Esophagus squamous epithelium (tissue), 5 donors: ENCODE results near the gene NUBPL. TPM values are rescaled to one million over a fixed set of nuclear protein-coding genes. Genes with fewer than 3 reads are reported as not detected.
"Not testable (repeated sequence)": the region's sequence is repeated elsewhere in the genome, so short reads cannot be mapped to it uniquely, and the experiment has no call there.

Experiments used
- DNase-seq: peaks from one replicate; lab custom pipeline; 2025; lab: John Stamatoyannopoulos, UW
- H3K27ac ChIP-seq, 4 donors: fragments of 200-600 bp; sonication (generic); one replicate each; pipeline ENCODE4 v1.5.1; 2016 to 2019; ENCODE audit warnings: mild to moderate bottlenecking in 1 of 4
- H3K27me3 ChIP-seq, 4 donors: fragments of 200-600 bp; sonication (generic); 1 replicate in 3 of 4; 2 replicates in 1 of 4; pipeline versions ENCODE4 v1.5.1 to v1.6.0; 2017 to 2021; ENCODE audit warnings: antibody characterized with exemption in 1 of 4
- H3K36me3 ChIP-seq, 3 donors: fragments of 200-600 bp; sonication (generic); one replicate each; pipeline ENCODE4 v1.5.1; 2016 to 2019
- H3K4me1 ChIP-seq, 3 donors: fragments of 200-600 bp; sonication (generic); one replicate each; pipeline ENCODE4 v1.5.1; 2017 to 2019
- H3K4me3 ChIP-seq, 4 donors: fragments of 200-600 bp; sonication (generic); 1 replicate in 3 of 4; 2 replicates in 1 of 4; pipeline ENCODE4 v1.5.1; 2016 to 2019; ENCODE audit warnings: mild to moderate bottlenecking in 2 of 4, moderate library complexity in 1 of 4
- H3K9me3 ChIP-seq, 3 donors: fragments of 200-600 bp; sonication (generic); one replicate each; pipeline ENCODE4 v1.5.1; 2016 to 2019
- POLR2A ChIP-seq, 4 donors: fragments of 450-650 bp; IDR thresholded peaks; one replicate each; pipeline ENCODE4 v1.6.1; 2017; ENCODE audit warnings: antibody characterized with exemption in 4 of 4, mild to moderate bottlenecking in 4 of 4, moderate library complexity in 3 of 4
- WGBS, 2 donors: methylation state at CpG; one replicate each; pipeline ENCODE4 v1.1.5; 2018; 5-methylcytosine and 5-hydroxymethylcytosine counted together
- intact Hi-C: fragments of 100-400 bp; cut with DNase I; formaldehyde crosslinking; loops from one replicate; pipeline ENCODE4 v1.15.0; 2022
- total RNA-seq, 4 donors: library from RNA; depleted of rRNA; stranded (reverse); fragments of >200 nt; gene quantifications; one replicate each; pipeline ENCODE4 v1.1.0, GENCODE V29; 2016
- TF ChIP-seq, protein P1 (sequence below), 6 experiments: fragments of 450-650 bp in 4 of 6; fragments of 200-600 bp in 2 of 6; sonication (generic) in 2 of 6; IDR thresholded peaks; one replicate each; pipeline ENCODE4 v1.5.1; 2016 to 2019; ENCODE audit warnings: antibody characterized with exemption in 6 of 6, mild to moderate bottlenecking in 4 of 6, moderate library complexity in 4 of 6
- donor health status: DM: yes; HTN: yes; CAD: no.

NUBPL gene
- total RNA-seq, 4 donors from 2014 or later: 2.9 to 8.4 (median 6.8) TPM

DNA sequence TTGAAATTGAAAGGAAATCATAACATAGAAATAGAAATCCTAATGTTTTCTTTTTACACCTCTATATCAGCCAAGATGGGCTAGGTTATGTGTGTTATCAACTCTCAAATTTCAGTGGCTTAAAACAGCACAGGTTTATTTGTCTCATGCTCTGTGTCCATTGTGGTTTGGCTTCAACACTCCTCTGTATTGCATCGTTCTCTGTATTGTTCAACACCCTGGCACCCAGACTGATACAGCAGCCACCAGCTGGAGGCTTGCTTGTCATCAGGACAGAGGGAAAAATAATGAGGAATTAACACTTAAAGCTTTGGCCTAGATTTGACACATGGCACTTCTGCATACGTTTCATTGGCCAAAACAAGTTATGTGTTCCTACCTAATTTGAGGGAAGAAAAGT, 281.7 kb downstream of the NUBPL start:
- no peak for DNase-seq
- Histone ChIP-seq H3K4me1 (no peaks in the 10 kb centered on the region), H3K4me3 (no peak overlapping the region), H3K27ac (peak overlapping the region in 1 of 4 donors; percentile 6), H3K9me3 (no peaks in the 10 kb centered on the region), H3K27me3 (no peaks in the 10 kb centered on the region), H3K36me3 (no peaks in the 10 kb centered on the region)
- TF ChIP-seq, protein P1, sequence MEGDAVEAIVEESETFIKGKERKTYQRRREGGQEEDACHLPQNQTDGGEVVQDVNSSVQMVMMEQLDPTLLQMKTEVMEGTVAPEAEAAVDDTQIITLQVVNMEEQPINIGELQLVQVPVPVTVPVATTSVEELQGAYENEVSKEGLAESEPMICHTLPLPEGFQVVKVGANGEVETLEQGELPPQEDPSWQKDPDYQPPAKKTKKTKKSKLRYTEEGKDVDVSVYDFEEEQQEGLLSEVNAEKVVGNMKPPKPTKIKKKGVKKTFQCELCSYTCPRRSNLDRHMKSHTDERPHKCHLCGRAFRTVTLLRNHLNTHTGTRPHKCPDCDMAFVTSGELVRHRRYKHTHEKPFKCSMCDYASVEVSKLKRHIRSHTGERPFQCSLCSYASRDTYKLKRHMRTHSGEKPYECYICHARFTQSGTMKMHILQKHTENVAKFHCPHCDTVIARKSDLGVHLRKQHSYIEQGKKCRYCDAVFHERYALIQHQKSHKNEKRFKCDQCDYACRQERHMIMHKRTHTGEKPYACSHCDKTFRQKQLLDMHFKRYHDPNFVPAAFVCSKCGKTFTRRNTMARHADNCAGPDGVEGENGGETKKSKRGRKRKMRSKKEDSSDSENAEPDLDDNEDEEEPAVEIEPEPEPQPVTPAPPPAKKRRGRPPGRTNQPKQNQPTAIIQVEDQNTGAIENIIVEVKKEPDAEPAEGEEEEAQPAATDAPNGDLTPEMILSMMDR (IDR thresholded peaks at IDR 0.05): no peak
- TF ChIP-seq POLR2A (IDR thresholded peaks at IDR 0.05): no peak
- 51 to 79% methylated on average over 2 of the region's 2 CpGs for WGBS, 2 donors
- intact Hi-C loops: no loop called here

DNA sequence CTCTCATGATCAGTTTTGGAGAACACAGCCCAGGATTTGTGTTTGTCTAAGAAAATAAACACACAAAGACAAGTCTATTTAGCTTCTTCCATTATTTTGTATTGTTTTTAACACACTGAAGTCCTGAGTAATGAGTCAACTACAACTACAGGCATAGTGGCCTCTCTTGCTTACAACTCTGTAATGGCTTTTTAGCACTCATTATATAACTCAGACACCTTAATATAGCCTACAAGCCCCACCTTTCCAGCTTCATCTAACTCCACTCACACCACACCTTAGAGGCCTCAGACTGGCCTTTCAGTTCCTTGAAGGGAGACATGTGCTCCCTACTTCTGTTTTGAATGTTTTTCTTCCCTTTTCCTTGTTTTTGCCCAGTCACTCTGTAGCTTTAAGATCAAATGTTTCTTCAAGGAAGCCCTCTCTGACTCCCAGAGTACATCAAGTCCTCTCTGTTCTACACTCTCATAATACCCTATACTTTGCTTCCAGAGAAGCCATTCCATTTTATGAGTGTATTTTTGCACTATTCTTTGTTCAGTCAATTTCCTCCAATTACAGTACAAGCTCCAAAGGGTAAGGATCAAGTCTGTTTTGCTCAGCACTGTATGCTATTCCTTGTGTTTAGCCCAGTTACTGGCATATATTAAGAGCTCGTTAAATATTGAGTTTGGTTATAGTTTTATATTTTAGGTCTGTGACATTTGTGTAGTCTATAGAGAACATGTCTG, 282.3 kb downstream of the NUBPL start:
- H3K27me3 ChIP-seq: no peaks in the 10 kb centered on the region
- no peaks in the 10 kb centered on the region for H3K9me3 ChIP-seq
- H3K36me3 ChIP-seq: no peaks in the 10 kb centered on the region
- no peak for TF ChIP-seq POLR2A (IDR thresholded peaks at IDR 0.05)
- TF ChIP-seq, protein P1 (IDR thresholded peaks at IDR 0.05): no peak
- no peak for DNase-seq
- 100% methylated on average over 1 of the region's 1 CpG for WGBS, 2 donors
- intact Hi-C loops: no loop called here
- peak overlapping the region in 1 of 4 donors; percentile 6 for H3K27ac ChIP-seq
- no peak overlapping the region for H3K4me3 ChIP-seq
- H3K4me1 ChIP-seq: no peaks in the 10 kb centered on the region

DNA sequence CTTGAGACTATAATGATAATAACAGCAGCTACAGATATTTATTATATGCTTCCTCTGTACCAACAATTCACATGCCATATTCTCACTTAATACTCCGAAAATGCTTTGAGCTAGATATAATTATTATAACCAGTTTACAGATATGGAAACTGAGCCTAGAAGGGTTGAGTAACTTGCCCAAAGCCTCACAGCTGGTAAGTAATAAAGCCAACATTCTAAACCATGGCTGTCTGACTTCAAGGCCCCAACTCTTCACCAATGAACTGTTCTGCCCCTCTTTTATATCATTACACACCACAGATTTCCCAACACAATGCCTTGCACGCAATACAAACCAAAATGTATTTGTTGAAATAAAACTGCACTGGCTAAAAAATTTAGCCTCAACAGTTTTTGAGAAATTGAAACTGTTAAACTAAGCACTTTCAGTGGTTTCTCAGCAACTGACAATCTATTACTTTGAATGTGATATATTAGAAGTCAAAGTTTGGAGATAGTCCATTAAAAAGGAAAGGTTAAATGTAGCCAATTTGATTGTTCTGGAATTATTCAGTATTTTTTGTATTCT, 293.4 kb downstream of the NUBPL start:
- no peaks in the 10 kb centered on the region for H3K4me1 ChIP-seq
- WGBS, 2 donors: 88 to 91% methylated on average over 2 of the region's 2 CpGs
- H3K9me3 ChIP-seq: no peaks in the 10 kb centered on the region
- H3K36me3 ChIP-seq: peaks cover 0 to 15% (median 0%) of the 10 kb centered on the region in 3 donors
- no peaks in the 10 kb centered on the region for H3K27me3 ChIP-seq
- no peak overlapping the region for H3K4me3 ChIP-seq
- TF ChIP-seq, protein P1 (IDR thresholded peaks at IDR 0.05): no peak
- no peak for TF ChIP-seq POLR2A (IDR thresholded peaks at IDR 0.05)
- no peak for DNase-seq
- intact Hi-C loops: no loop called here
- H3K27ac ChIP-seq: no peak overlapping the region

DNA sequence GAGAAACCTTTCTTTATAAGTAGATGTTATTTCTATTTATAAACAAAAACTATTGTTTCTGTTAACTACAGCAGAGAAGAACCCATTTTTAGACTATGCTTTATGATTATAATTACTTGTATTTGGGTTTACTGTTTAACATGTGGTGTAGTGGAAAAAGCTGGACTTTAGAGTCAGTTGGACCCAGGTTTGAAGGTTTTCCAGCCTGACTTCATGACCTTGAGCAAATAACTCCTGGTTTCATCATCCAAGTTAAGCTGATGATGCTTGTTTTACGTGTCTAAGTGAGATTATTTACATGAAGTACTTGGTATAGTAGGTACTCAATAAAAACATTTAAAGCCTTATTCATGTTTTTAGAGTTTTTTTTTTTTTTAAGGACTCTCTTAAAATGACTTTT, 294.1 kb downstream of the NUBPL start:
- no peak overlapping the region for H3K27ac ChIP-seq
- intact Hi-C loops: no loop called here
- WGBS, 2 donors: 89 to 95% methylated on average over 1 of the region's 1 CpG
- DNase-seq: no peak
- TF ChIP-seq POLR2A (IDR thresholded peaks at IDR 0.05): no peak
- TF ChIP-seq, protein P1 (IDR thresholded peaks at IDR 0.05): no peak
- no peak overlapping the region for H3K4me3 ChIP-seq
- H3K27me3 ChIP-seq: no peaks in the 10 kb centered on the region
- H3K9me3 ChIP-seq: no peaks in the 10 kb centered on the region
- no peaks in the 10 kb centered on the region for H3K4me1 ChIP-seq
- H3K36me3 ChIP-seq: peaks cover 0 to 15% (median 0%) of the 10 kb centered on the region in 3 donors

DNA sequence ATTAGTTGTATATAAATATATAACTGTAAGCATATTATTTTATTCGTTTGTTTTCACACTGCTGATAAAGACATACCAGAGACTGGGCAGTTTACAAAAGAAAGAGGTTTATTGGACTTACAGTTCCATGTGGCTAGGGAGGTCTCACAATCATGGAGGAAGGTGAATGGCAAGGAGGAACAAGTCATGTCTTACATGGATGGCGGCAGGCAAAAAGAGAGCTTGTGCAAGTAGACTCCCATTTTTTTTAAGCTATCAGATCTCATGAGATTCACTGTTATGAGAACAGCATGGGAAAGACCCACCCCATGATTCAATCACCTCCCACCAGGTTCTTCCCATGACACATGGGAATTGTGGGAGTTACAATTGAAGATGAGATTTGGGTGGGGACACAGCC, 294.8 kb downstream of the NUBPL start:
- DNase-seq, H3K27ac ChIP-seq, H3K4me1 ChIP-seq, H3K9me3 ChIP-seq, H3K27me3 ChIP-seq, intact Hi-C loops, H3K4me3 ChIP-seq: not testable (repeated sequence)
- WGBS, 2 donors: 84 to 100% methylated on average over 2 of the region's 2 CpGs
- peaks cover 0 to 11% (median 0%) of the 10 kb centered on the region in 3 donors for H3K36me3 ChIP-seq
